Sigmoid colon (tissue), 7 donors: Measurements from ENCODE around the gene PRR19. TPM values are rescaled to one million over a fixed set of nuclear protein-coding genes. Genes with fewer than 3 reads are reported as not detected.
"Not testable (repeated sequence)": the region's sequence is repeated elsewhere in the genome, so short reads cannot be mapped to it uniquely, and the experiment has no call there.

ENCODE experiments used
- DNase-seq: peaks from one replicate; pipeline ENCODE4 v3.0.0-alpha.2; 2019
- H3K27ac ChIP-seq, 4 donors: fragments of 200-600 bp; sonication (generic); one replicate each; pipeline ENCODE4 v1.5.1; 2016 to 2019; ENCODE audit warnings: mild to moderate bottlenecking in 1 of 4
- H3K27me3 ChIP-seq, 3 donors: fragments of 200-600 bp; sonication (generic); one replicate each; pipeline ENCODE4 v1.5.1; 2019; ENCODE audit warnings: mild to moderate bottlenecking in 1 of 3
- H3K36me3 ChIP-seq, 4 donors: fragments of 200-600 bp; sonication (generic); one replicate each; pipeline ENCODE4 v1.5.1; 2016 to 2019
- H3K4me1 ChIP-seq, 4 donors: fragments of 200-600 bp; sonication (generic); one replicate each; pipeline ENCODE4 v1.5.1; 2017 to 2019
- H3K4me3 ChIP-seq, 4 donors: fragments of 200-600 bp; sonication (generic); one replicate each; pipeline ENCODE4 v1.5.1; 2017 to 2019; ENCODE audit warnings: mild to moderate bottlenecking in 2 of 4, moderate library complexity in 1 of 4
- H3K9me3 ChIP-seq, 4 donors: fragments of 200-600 bp in 3 of 4; sonication (generic) in 3 of 4; one replicate each; pipeline versions ENCODE4 v1.5.1 to v1.6.1; 2013 to 2019
- EP300 ChIP-seq, 4 donors: sonication (generic); formaldehyde crosslinking; IDR thresholded peaks; one replicate each; pipeline ENCODE4 v1.6.1; 2017; ENCODE audit warnings: antibody characterized with exemption in 4 of 4
- POLR2A ChIP-seq, 2 donors: fragments of 450-650 bp; IDR thresholded peaks; one replicate each; pipeline ENCODE4 v1.6.1; 2016; ENCODE audit warnings: antibody characterized with exemption in 2 of 2, mild to moderate bottlenecking in 2 of 2, moderate library complexity in 2 of 2
- POLR2AphosphoS5 ChIP-seq, 4 donors: sonication (generic); formaldehyde crosslinking; IDR thresholded peaks; one replicate each; pipeline ENCODE4 v1.6.1; 2017; ENCODE audit warnings: antibody characterized with exemption in 4 of 4
- WGBS, 2 donors: extraction: QIAGEN DNeasy Blood & Tissue Kit; methylation state at CpG; one replicate each; pipeline ENCODE4 v1.1.7; 2013; 5-methylcytosine and 5-hydroxymethylcytosine counted together
- intact Hi-C: fragments of 100-400 bp; cut with DNase I; formaldehyde crosslinking; loops from one replicate; pipeline ENCODE4 v1.15.1; 2023
- polyA plus RNA-seq, 3 donors: library from polyadenylated mRNA; stranded (reverse); fragments of 200-250 nt; gene quantifications; one replicate each; pipeline ENCODE4 v1.2.3, GENCODE V29; 2013
- total RNA-seq, 4 donors: library from RNA; depleted of rRNA; stranded (reverse); fragments of >200 nt; gene quantifications; one replicate each; pipeline ENCODE4 v1.1.0, GENCODE V29; 2016
- TF ChIP-seq, protein P1 (sequence below), 4 experiments: fragments of 450-650 bp in 3 of 4; fragments of 200-600 bp in 1 of 4; IDR thresholded peaks; one replicate each; pipeline ENCODE4 v1.5.1; 2016 to 2019; ENCODE audit warnings: antibody characterized with exemption in 4 of 4, mild to moderate bottlenecking in 3 of 4, moderate library complexity in 2 of 4
- donor health status: healthy with polysubstance abuse.
- donor health status: Bipolar disorder and iron deficiency.
- donor health status: healthy.

Gene PRR19
- total and polyA plus RNA-seq, 7 donors, result 0.69 to 0.79 TPM; not detected in 5

DNA sequence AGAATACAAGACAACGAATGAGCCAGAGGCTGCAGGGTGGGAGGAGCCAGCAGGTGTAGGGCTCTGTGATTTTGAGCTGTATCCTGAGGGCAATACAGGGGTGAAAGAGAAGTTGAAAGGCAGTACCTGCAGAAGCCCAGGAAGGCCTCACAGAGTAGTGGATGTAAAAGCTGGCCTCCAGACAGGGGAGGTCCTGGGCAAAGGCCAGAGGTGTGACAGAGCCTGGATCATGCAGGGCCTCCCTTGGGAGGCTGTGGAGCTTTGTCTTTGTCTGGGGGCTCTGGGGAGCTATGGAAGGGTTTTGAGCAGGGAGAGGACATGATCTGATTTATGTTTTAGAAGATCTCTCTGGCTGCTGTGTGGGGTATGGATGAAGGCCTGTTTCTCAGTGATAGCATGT lies 26.2 kb downstream of the PRR19 start:
- H3K4me1 ChIP-seq, result peaks cover 0 to 45% (median 37%) of the 10 kb centered on the region in 4 donors
- TF ChIP-seq POLR2A (IDR thresholded peaks at IDR 0.05), result no peak
- no peak for TF ChIP-seq EP300 (IDR thresholded peaks at IDR 0.05)
- no peak for TF ChIP-seq POLR2AphosphoS5 (IDR thresholded peaks at IDR 0.05)
- TF ChIP-seq, protein P1, sequence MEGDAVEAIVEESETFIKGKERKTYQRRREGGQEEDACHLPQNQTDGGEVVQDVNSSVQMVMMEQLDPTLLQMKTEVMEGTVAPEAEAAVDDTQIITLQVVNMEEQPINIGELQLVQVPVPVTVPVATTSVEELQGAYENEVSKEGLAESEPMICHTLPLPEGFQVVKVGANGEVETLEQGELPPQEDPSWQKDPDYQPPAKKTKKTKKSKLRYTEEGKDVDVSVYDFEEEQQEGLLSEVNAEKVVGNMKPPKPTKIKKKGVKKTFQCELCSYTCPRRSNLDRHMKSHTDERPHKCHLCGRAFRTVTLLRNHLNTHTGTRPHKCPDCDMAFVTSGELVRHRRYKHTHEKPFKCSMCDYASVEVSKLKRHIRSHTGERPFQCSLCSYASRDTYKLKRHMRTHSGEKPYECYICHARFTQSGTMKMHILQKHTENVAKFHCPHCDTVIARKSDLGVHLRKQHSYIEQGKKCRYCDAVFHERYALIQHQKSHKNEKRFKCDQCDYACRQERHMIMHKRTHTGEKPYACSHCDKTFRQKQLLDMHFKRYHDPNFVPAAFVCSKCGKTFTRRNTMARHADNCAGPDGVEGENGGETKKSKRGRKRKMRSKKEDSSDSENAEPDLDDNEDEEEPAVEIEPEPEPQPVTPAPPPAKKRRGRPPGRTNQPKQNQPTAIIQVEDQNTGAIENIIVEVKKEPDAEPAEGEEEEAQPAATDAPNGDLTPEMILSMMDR (IDR thresholded peaks at IDR 0.05), result no peak
- no peaks in the 10 kb centered on the region for H3K36me3 ChIP-seq
- H3K27ac ChIP-seq, result no peak overlapping the region
- no peak overlapping the region for H3K4me3 ChIP-seq
- DNase-seq, result no peak
- 47 to 71% methylated on average over 1 of the region's 1 CpG for WGBS, 2 donors
- H3K27me3 ChIP-seq, result peaks cover 15 to 20% (median 17%) of the 10 kb centered on the region in 3 donors
- no peaks in the 10 kb centered on the region for H3K9me3 ChIP-seq
- intact Hi-C loops, result loop anchor here (5.0 kb wide), 2 partner anchors 69 to 196 kb away; partner anchors contain the start of gene POU2F2

DNA sequence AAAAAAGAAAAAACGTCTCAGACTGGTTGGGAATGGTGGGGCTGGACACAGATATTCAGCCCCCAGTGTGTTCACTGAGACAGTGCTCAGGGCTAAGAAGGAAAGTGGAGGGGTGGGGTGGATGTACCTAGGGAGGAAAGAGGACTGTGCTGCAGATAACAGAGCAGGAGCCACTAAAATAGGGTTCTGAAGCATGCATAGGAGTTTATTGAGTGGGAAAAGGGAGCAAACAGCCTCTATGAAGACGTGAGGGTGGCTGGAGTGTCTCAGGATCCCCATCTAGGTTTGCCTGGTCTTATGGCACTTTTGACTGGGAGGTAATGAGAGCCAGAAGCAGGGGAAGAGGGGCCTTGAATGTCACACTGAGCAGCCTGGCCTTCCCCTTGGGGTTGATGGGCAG lies 26.9 kb downstream of the PRR19 start:
- DNase-seq, result no peak
- Histone ChIP-seq H3K4me3 (no peak overlapping the region), H3K9me3 (no peaks in the 10 kb centered on the region), H3K27ac (no peak overlapping the region), H3K27me3 (peaks cover 10 to 12% (median 10%) of the 10 kb centered on the region in 3 donors), H3K36me3 (peaks cover 0 to 3% (median 0%) of the 10 kb centered on the region in 4 donors), H3K4me1 (peaks cover 0 to 42% (median 34%) of the 10 kb centered on the region in 4 donors)
- 84 to 89% methylated on average over 2 of the region's 2 CpGs for WGBS, 2 donors
- TF ChIP-seq POLR2AphosphoS5 (IDR thresholded peaks at IDR 0.05) (no peak), POLR2A (IDR thresholded peaks at IDR 0.05) (no peak), EP300 (IDR thresholded peaks at IDR 0.05) (no peak)
- TF ChIP-seq, protein P1 (IDR thresholded peaks at IDR 0.05), result no peak
- intact Hi-C loops, result loop anchor here (5.0 kb wide), 2 partner anchors 68 to 197 kb away; partner anchors contain the start of gene POU2F2

DNA sequence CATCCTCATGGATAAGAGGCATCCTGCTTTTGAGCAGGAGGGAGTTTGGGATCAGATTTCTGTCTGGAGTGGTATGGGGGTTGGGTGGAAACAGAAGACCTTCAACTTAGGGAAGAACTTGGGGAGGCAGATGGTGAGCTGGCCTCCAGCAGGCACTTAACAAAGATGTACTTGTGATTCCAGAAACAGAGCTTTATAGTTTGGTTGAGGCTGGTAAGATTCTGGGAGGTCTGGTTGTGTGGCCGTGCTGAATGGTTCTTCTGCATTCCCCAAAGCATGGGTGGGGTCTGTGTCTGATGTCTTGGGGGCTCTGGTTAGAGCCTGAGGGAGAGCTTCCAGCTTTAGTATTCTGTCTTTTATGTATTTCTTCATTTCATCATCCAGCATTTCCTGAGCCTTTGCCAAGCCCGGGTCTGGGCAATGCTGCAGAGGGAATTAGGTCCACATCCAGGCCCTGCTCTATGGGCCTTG lies 28.3 kb downstream of the PRR19 start:
- Histone ChIP-seq H3K4me1 (peaks cover 0 to 31% (median 22%) of the 10 kb centered on the region in 4 donors), H3K27me3 (no peaks in the 10 kb centered on the region), H3K27ac (peak overlapping the region in 1 of 4 donors; percentile 38), H3K36me3 (peaks cover 0 to 15% (median 0%) of the 10 kb centered on the region in 4 donors), H3K9me3 (no peaks in the 10 kb centered on the region), H3K4me3 (no peak overlapping the region)
- 66% methylated on average over 2 of the region's 2 CpGs for WGBS, 2 donors
- intact Hi-C loops, result no loop called here
- TF ChIP-seq EP300 (IDR thresholded peaks at IDR 0.05) (no peak), POLR2AphosphoS5 (IDR thresholded peaks at IDR 0.05) (no peak), POLR2A (IDR thresholded peaks at IDR 0.05) (no peak)
- TF ChIP-seq, protein P1 (IDR thresholded peaks at IDR 0.05), result no peak
- no peak for DNase-seq

DNA sequence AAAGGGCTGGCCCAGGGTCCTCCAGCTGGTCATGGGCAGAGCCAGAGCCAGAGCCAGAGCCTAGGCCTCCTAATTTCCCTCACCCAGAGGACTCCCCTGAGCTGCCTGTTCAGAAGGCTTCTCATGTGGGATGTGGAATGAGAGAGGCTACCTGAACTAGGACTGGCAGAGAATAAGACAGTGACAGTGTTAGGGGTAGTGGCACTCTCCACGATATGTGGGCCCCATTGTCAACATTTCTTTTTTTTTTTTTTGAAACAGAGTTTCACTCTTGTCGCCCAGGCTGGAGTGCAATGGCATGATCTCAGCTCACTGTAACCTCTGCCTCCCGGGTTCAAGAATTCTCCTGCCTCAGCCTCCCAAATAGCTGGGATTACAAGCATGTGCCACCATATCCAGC lies 29.4 kb downstream of the PRR19 start:
- peaks cover 0 to 27% (median 17%) of the 10 kb centered on the region in 4 donors for H3K4me1 ChIP-seq
- H3K9me3 ChIP-seq, DNase-seq, intact Hi-C loops, H3K4me3 ChIP-seq, H3K27me3 ChIP-seq: not testable (repeated sequence)
- WGBS, 2 donors, result 87 to 88% methylated on average over 3 of the region's 3 CpGs
- H3K36me3 ChIP-seq, result peaks cover 0 to 24% (median 2%) of the 10 kb centered on the region in 4 donors
- peak overlapping the region in 1 of 4 donors; percentile 38 for H3K27ac ChIP-seq

DNA sequence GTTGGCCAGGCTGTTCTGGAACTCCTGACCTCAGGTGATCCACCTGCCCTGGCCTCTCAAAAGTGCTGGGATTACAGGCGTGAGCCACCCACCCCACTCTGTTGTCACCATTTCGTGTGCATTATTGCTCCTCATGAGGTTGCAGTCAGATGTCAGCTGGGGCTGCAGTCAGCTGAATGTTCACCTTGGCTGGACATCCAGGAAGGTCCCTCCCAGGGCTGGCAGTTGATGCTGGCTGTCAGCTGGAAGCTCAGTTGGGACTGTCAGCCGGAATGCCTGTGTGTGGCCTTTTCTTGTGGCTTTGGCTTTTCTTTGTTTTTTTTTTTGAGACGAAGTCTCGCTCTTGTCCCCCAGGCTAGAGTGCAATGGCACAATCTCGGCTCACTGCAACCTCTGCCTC lies 30.1 kb downstream of the PRR19 start:
- Histone ChIP-seq H3K9me3 (no peaks in the 10 kb centered on the region), H3K27ac (no peak overlapping the region), H3K27me3 (no peaks in the 10 kb centered on the region), H3K4me1 (peaks cover 0 to 20% (median 10%) of the 10 kb centered on the region in 4 donors), H3K4me3 (no peak overlapping the region), H3K36me3 (peaks cover 0 to 31% (median 7%) of the 10 kb centered on the region in 4 donors)
- no peak for TF ChIP-seq POLR2AphosphoS5 (IDR thresholded peaks at IDR 0.05)
- TF ChIP-seq EP300 (IDR thresholded peaks at IDR 0.05), result no peak
- TF ChIP-seq, protein P1 (IDR thresholded peaks at IDR 0.05), result no peak
- no peak for TF ChIP-seq POLR2A (IDR thresholded peaks at IDR 0.05)
- intact Hi-C loops, result no loop called here
- no peak for DNase-seq
- 88 to 91% methylated on average over 6 of the region's 6 CpGs for WGBS, 2 donors
